AG08396 (cell line): ENCODE results near the gene OLFM2.
"Not testable (repeated sequence)": the region's sequence is repeated elsewhere in the genome, so short reads cannot be mapped to it uniquely, and the experiment has no call there.

Experiments
- DNase-seq: peaks from one replicate; pipeline ENCODE4 v3.0.0; 2012; ENCODE audit warnings: low spot score, mixed read lengths

Gene OLFM2

DNA sequence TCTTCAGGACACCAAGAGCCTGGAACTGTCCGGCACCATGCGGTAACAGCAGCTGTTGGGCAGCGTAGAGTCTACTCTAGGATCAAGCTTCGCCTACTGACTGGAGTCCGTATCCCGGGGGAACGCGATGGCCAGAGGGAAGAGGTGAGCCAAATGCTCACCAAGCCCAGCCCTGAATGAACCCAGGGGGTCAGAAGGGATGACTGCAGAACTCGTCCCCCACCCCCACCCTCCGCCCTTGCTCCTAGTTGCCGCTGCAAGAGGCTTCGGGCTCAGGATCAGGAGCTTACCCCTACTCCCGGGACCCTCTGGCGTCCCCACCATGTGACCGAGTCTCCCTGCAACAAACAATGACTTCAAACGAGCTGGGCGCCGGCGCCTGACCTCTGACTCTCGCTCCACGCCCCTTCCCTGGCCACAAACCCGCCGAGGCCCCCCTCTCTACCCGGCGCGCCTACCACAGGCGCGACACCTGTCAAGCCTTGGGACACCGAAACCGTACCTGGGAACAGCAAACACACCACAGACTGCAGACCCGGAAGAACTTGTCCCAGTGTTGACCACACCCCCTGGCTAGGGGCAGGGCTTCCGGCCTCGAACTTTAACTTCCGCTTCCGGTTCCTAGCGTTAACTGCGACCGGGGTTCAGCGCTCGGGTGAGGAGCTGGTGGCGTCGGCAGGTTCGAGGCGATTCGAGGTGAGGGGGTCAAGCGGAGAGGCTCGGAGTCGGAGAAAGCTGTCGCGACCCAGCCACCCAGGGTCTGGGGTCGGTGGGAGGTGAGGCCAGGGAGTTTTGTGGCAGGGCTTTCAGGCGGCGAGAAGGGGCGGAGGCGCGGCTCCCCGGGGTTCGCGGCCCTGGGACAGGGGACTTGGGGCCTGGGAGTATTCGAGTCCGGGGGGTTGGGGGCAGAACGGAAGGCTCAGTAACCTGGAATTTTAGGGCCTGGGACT is 108.8 kb downstream of the OLFM2 start, which contains the start of gene UBL5:
Gene UBL5 (plus strand): TSS at position 630 of the 950 bp plus-strand sequence. CDS start 420 bp downstream, outside the sequence.
- peak; percentile 91 for DNase-seq

DNA sequence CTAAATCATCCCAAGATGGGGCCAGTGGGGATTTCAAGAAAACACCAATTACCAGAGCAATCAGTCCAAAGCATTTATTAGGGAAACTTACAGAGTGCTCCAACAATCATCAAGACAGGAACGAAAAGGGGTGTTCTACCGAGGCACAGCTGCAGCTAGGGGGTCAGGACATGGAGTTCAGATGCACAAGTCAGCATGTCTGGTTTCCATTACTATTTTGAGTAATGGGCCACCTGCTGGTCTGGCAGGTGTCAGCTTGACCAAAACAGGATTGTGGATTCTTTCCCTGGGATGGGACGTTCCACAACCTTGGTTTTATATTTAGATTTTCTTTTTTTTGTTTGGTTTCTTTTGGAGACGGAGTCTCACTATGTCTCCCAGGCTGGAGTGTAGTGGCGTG is 112.5 kb downstream of the OLFM2 start:
- no peak for DNase-seq

DNA sequence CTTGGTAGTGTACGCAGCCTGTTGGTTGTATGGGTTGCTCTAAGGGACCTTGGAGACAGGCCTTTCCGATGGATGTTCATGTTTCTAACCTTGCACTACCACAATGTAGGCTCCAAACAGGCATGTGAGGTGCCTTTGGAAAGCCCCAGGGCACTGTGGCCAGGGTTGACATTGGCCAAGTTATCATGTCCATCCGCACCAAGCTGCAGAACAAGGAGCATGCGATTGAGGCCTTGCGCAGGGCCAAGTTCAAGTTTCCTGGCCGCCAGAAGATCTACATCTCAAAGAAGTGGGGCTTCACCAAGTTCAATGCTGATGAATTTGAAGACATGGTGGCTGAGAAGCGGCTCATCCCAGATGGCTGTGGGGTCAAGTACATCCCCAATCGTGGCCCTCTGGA is 116.3 kb downstream of the OLFM2 start:
- not testable (repeated sequence) for DNase-seq

DNA sequence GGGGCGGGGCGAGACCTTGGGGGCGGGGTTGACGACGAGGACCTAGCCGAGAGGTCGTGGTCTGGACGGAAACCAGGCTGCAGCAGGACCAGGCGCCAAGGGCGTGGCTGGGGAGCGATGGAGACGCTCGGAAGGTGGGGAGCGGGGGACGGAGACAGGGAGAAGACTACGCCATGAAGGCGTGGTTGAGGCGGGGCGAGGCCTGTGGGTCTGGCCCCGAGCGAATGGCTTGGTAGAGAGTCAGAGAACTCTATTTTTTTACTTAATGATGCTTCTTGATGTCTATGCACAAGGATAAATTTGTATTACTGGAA is 116.8 kb downstream of the OLFM2 start:
- DNase-seq, result no peak

DNA sequence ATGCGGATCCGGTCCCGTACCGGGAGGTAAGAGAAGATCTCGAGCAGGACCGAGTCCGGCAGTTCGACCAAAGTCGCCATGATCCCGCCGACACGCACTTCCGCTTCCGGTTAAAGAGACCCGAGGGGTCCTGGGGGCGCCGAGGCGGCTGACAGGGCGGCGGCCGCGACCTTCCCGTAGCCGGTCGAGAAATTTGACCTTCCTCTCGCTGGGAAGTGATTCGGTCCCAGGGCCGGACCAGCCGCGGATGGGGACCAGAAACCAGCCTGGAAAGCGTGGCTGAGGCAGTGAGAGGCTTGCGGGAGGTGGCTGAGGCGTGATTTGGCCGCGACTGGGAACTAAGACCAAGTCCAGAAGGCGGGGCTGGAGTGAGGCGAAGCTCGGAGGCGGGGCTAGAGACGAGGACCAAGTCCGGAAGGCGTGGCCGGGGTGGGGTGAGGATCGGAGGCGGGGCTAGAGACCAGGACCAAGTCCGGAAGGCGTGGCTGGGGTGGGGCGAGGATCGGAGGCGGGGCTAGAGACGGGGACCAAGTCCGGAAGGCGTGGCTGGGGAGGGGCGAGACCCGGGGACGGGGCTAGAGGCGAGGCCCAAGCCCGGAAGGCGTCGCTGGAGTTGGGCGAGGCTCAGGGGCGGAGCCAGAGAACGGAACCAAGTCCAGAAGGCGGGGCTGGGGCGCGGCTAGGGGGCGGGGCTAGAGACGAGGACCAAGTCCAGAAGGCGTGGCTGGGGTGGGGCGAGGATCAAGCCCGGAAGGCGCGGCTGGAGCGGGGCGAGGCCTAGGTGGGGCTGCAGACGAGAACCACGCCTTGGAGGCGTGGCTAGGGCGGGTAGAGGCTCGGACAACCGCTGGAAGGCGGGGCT is 117.3 kb downstream of the OLFM2 start, which contains the start of gene FBXL12:
Gene FBXL12 (minus strand): TSS at position 346 of the 862 bp plus-strand sequence. CDS start 266 bp downstream, at position 80.
- peak; percentile 97 for DNase-seq

DNA sequence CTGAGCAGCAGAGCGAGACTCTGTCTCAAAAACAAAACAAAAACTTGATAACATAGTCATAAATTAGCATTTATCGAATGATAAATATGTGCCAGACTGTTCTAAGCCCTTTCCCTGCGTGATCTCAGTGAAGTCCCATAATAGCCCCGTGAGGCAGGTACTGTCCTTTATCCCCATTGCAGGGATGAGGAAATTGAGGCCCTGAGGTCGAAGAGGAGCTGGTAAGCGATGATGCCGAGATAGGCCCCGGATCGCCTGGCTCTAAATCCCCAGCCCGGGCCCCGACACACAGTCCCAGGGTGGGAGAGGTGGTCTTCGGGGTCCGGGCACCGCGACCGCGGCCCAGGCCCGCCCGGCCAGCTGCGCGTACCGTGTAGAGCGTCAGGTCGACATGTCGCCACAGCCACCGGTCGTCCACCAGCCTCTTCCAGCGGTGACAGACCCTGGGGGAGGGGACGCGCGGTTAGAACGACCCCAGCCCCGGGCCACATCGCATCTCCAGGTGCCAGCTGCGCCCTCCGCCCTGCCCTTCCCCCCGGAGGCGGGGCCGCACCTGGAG is 118.1 kb downstream of the OLFM2 start:
- DNase-seq, result no peak

DNA sequence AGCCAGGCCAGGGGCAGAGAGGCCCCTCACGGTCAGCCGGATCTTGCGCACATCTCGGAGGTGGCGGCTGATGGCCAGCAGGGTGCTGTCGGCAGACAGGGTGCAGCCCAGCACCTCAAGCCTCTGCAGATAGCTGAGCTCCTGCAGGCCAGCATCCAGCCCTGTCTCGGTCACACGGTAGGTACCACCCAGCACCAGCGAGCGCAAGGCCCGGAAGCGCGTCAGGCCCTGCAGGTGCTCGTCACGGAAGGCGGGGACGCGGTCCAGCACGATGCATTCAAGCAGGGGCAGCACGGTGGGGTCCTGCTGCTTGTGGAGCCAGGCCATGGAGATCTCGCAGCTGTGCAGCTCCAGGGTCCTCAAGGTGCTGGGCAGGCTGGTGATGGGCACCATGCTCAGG is 125.2 kb downstream of the OLFM2 start:
- no peak for DNase-seq

DNA sequence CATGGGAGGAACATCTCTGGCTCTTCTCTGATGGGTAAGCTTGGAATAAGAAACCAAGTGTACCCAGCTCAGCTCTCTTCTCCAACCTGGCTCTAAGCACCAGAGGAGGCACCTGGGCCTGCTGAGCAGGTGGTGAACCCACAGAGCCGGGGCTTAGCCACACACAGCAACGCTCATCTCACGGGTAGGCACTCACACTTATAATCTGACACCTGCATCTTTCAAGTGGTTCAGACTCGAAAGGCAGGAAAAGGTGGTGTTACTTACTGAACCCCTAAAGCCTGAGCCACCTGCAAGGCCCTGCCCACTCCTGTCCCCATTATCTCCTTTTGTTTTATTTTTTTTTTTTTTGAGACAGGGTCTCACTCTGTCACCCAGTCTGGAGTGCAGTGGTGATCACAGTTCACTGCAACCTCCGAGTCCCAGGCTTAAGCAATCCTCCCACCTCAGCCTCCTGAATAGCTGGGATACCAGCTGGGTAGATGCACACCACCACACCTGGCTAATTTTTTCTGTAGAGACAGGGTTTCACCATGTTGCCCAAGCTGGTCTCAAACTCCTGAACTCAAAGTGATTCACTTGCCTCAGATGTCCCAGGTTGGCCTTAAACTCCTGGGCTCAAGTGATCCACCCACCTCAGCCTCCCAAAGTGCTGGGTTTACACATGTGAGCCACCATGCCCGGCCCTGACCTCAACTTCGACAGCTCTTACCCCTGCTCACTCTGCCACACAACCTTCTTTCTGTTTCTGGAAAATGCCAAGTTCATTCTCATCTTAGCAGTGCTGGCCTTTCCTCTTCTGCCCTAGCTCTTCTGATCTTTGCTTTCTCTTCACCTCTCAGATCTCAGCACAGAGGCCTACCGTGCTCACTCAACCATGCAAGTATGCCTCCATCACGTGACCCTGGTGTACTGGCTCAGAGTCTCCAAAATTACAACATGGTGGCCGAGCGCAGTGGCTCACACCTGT is 127.2 kb downstream of the OLFM2 start:
- DNase-seq, result no peak

DNA sequence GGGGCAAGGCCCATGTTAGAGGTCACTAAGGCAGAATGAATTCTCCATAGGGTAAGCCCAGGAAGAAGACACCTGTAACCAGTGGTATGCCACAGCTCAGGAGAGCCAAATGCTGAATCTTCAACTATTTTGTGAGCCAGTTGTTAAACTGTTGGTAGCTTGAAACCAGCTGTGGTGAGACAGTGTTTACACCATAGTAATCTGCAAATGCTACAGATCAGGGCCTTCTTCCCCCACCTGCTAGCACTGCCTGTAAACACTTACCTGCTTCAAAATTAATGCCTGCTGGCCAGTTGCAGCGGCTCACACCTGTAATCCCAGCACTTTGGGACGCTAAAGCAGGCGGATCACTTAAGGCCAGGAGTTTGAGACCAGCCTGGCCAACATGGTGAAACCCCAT is 129.5 kb downstream of the OLFM2 start:
- DNase-seq, result no peak
